OCI-LY7 (cell line): ENCODE data around the gene NSD1. TPM values are rescaled to one million over a fixed set of nuclear protein-coding genes. Genes with fewer than 3 reads are reported as not detected.

Experiments used
- BruUV-seq: library from RNA; stranded (reverse); fragments of 400-500 nt; replicated peaks from 2 replicates; lab custom pipeline; 2021; lab: Mats Ljungman, UMichigan
- CTCF ChIA-PET: fragments of 300-600 bp; sonication (Branson Sonifier 250); formaldehyde crosslinking; loops from one replicate; lab custom pipeline; 2022; ENCODE audit warnings: antibody characterized with exemption; ENCODE audit not compliant: unreplicated experiment; lab: Charles Lee
- POLR2A ChIA-PET: fragments of 300-600 bp; sonication (Branson Sonifier 250); formaldehyde crosslinking; loops from one replicate; lab custom pipeline; 2022; ENCODE audit warnings: antibody characterized with exemption; lab: Charles Lee
- DNase-seq: peaks from one replicate; pipeline ENCODE4 v3.0.0-alpha.2; 2015; ENCODE audit warnings: low spot score
- H2AFZ ChIP-seq: fragments of 200-600 bp; sonication (generic), shearing (Covaris generic); 2 replicates; pipeline ENCODE4 v1.6.1; 2014; ENCODE audit warnings: mild to moderate bottlenecking, antibody characterized with exemption, low read length, moderate library complexity
- H3K27ac ChIP-seq: fragments of 200-600 bp; sonication (generic); 2 replicates; pipeline ENCODE4 v1.5.1; 2014; ENCODE audit warnings: mixed run types, low read depth, mild to moderate bottlenecking, moderate library complexity, low read length, inconsistent platforms; ENCODE audit not compliant: poor library complexity, severe bottlenecking
- H3K36me3 ChIP-seq: fragments of 200-600 bp; sonication (generic); 2 replicates; pipeline ENCODE4 v1.6.1; 2014; ENCODE audit warnings: mild to moderate bottlenecking, antibody characterized with exemption, low read length, moderate library complexity, mixed read lengths; ENCODE audit not compliant: insufficient read depth
- H3K4me1 ChIP-seq: fragments of 200-600 bp; sonication (generic); 2 replicates; pipeline ENCODE4 v1.5.1; 2014; ENCODE audit warnings: mild to moderate bottlenecking, low read length; ENCODE audit not compliant: insufficient read depth, poor library complexity, severe bottlenecking
- H3K4me2 ChIP-seq: fragments of 200-600 bp; sonication (generic); 2 replicates; pipeline ENCODE4 v1.6.1; 2014; ENCODE audit warnings: mild to moderate bottlenecking, low read length
- H3K4me3 ChIP-seq: fragments of 200-600 bp; sonication (generic); 2 replicates; pipeline ENCODE4 v1.5.1; 2014; ENCODE audit warnings: mild to moderate bottlenecking, low read depth, low read length; ENCODE audit not compliant: poor library complexity, severe bottlenecking
- H3K79me2 ChIP-seq: fragments of 200-600 bp; sonication (generic); 2 replicates; pipeline ENCODE4 v1.6.1; 2016; ENCODE audit warnings: low read depth, mild to moderate bottlenecking, low read length, moderate library complexity, mixed read lengths; ENCODE audit not compliant: insufficient read depth
- H3K9me2 ChIP-seq: fragments of 200-600 bp; sonication (generic); 2 replicates; pipeline ENCODE4 v1.6.1; 2016; ENCODE audit warnings: mild to moderate bottlenecking, low read length, mixed read lengths; ENCODE audit not compliant: insufficient read depth
- H3K9me3 ChIP-seq: fragments of 200-600 bp; sonication (generic); 2 replicates; pipeline ENCODE4 v1.6.1; 2014; ENCODE audit warnings: mild to moderate bottlenecking, mixed run types, low read length, mixed read lengths
- H4K20me1 ChIP-seq: fragments of 200-600 bp; sonication (generic); 2 replicates; pipeline ENCODE4 v1.6.1; 2014; ENCODE audit warnings: mild to moderate bottlenecking, antibody characterized with exemption, low read length, moderate library complexity, mixed read lengths; ENCODE audit not compliant: insufficient read depth
- EZH2phosphoT487 ChIP-seq: fragments of 200-600 bp; sonication (generic); IDR thresholded peaks from 2 replicates; pipeline ENCODE4 v1.6.1; 2018; ENCODE audit warnings: low read depth, borderline replicate concordance, mild to moderate bottlenecking, mixed run types, antibody characterized with exemption, low read length, moderate library complexity, mixed read lengths
- intact Hi-C: fragments of 100-400 bp; cut with micrococcal nuclease; formaldehyde crosslinking; loops from one replicate; pipeline ENCODE4 v1.10.0; 2022; ENCODE audit not compliant: unreplicated experiment
- total RNA-seq, 2 experiments: library from RNA; depleted of rRNA in 1 of 2; stranded (reverse); fragments of >200 nt in 1 of 2; shearing (Covaris generic) in 1 of 2; gene quantifications; 2 replicates each; pipeline ENCODE4 v1.2.3, GENCODE V29; 2014 to 2022
- TF ChIP-seq, protein P1 (sequence below): fragments of 200-600 bp; sonication (generic); conservative IDR thresholded peaks from 2 replicates; pipeline ENCODE4 v1.5.1; 2014; ENCODE audit warnings: mild to moderate bottlenecking, antibody characterized with exemption, low read length, moderate library complexity, mixed read lengths

NSD1 gene
- total RNA-seq, 2 experiments from 2014 or later, result 64.3 to 142 TPM

DNA sequence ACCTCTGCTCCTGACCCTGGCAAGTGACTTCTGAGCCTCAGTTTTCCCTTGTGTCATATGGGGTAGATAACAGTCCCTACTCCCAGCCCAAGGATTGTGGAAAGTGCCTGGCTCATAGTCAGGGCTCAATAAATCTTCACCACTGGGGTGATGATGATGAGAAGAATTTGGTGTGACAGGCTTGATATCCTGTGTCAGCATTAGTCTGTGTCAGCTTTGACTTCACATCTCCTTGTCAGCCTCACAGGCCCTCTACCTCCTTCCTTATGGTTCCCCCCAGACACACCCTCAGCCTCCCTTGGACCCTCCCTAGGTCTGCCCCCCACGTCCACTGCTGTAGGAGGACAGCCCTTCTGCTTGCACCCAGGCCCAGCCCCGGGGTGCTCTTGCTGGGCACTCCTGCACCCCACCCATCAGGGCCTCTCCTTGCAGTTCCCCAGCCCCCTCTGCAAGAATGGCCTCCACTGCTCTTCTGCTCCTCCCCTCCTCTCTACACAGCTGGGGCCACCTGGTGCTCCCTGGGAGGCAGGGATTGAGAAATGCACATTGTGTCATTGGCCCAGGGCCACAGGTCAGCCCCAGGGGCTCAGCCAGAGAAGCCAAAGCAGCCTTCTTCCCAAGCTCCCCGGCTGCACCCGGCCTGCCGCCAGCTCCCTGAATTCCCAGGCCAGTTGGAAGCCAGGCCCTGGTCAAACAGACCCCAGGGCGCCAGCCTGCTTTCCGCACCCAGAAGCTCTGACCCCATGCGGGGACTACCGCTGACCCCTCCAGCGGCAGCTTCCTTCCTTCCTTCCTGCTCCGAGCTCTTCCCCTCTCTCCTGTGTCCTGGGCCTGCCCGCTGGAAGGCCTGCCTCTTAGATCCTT is 39.1 kb upstream of the NSD1 start:
- ChIA-PET POLR2A (no interaction called here), CTCF (no interaction called here)
- Histone ChIP-seq H3K9me3 (no peaks in the 10 kb centered on the region), H3K4me1 (peaks cover 2% of the 10 kb centered on the region), H3K4me2 (no peak overlapping the region), H4K20me1 (no peaks in the 10 kb centered on the region), H3K9me2 (no peaks in the 10 kb centered on the region), H3K27ac (no peak overlapping the region), H3K79me2 (no peaks in the 10 kb centered on the region), H2AFZ (no peak overlapping the region), H3K4me3 (no peak overlapping the region), H3K36me3 (no peaks in the 10 kb centered on the region)
- BruUV-seq, result no TSS peak
- TF ChIP-seq, protein P1, sequence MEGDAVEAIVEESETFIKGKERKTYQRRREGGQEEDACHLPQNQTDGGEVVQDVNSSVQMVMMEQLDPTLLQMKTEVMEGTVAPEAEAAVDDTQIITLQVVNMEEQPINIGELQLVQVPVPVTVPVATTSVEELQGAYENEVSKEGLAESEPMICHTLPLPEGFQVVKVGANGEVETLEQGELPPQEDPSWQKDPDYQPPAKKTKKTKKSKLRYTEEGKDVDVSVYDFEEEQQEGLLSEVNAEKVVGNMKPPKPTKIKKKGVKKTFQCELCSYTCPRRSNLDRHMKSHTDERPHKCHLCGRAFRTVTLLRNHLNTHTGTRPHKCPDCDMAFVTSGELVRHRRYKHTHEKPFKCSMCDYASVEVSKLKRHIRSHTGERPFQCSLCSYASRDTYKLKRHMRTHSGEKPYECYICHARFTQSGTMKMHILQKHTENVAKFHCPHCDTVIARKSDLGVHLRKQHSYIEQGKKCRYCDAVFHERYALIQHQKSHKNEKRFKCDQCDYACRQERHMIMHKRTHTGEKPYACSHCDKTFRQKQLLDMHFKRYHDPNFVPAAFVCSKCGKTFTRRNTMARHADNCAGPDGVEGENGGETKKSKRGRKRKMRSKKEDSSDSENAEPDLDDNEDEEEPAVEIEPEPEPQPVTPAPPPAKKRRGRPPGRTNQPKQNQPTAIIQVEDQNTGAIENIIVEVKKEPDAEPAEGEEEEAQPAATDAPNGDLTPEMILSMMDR, result no peak
- TF ChIP-seq EZH2phosphoT487, result no peak
- no peak for DNase-seq
- intact Hi-C loops, result no loop called here

- H3K4me2 ChIP-seq, result no peak overlapping the region
- no peak for DNase-seq
- H3K36me3 ChIP-seq, result no peaks in the 10 kb centered on the region
- H2AFZ ChIP-seq, result no peak overlapping the region
- CTCF ChIA-PET, result no interaction called here
- BruUV-seq, result no TSS peak
- intact Hi-C loops, result no loop called here
- H3K4me1 ChIP-seq, result peaks cover 5% of the 10 kb centered on the region
- TF ChIP-seq, protein P1, result no peak
- no peak for TF ChIP-seq EZH2phosphoT487
- no peaks in the 10 kb centered on the region for H3K9me3 ChIP-seq
- H4K20me1 ChIP-seq, result no peaks in the 10 kb centered on the region
- H3K4me3 ChIP-seq, result no peak overlapping the region
- no peak overlapping the region for H3K27ac ChIP-seq
- H3K9me2 ChIP-seq, result no peaks in the 10 kb centered on the region
- POLR2A ChIA-PET, result interaction anchor here (0.6 kb wide), 1 partner anchor 138 kb away, joined by 5 read pairs; no protein-coding TSS in a partner anchor
- H3K79me2 ChIP-seq, result no peaks in the 10 kb centered on the region
Observed at GRCh38 chr5:177095088-177095669, 38.4 kb upstream of the NSD1 start.
